PFSK-1 (cell line): Measurements from ENCODE around the gene MC5R.

Source experiments
- FOXP2 ChIP-seq: optimal IDR thresholded peaks from 2 replicates; pipeline ENCODE3; 2011; ENCODE audit warnings: borderline replicate concordance, control low read depth, inconsistent platforms; ENCODE audit not compliant: insufficient read depth; ENCODE audit errors: extremely low read length, extremely low read depth
- POLR2AphosphoS5 ChIP-seq: IDR thresholded peaks from 2 replicates; pipeline ENCODE4 v1.6.1; 2012; ENCODE audit warnings: low read depth, mild to moderate bottlenecking, control low read depth, low read length, moderate library complexity
- SIN3A ChIP-seq: IDR thresholded peaks from 2 replicates; pipeline ENCODE4 v1.6.1; 2012; ENCODE audit warnings: mild to moderate bottlenecking, low read length, moderate library complexity, borderline replicate concordance; ENCODE audit not compliant: insufficient read depth
- TAF1 ChIP-seq: IDR thresholded peaks from 2 replicates; pipeline ENCODE4 v1.6.1; 2012; ENCODE audit warnings: low read length, control low read depth, borderline replicate concordance; ENCODE audit not compliant: insufficient read depth
- TF ChIP-seq, protein P1 (sequence below), 2 experiments: IDR thresholded peaks; 2 replicates each; pipeline versions ENCODE4 v1.6.1 to v1.8.0; 2011 to 2012; ENCODE audit warnings: low read depth in 2 of 2, low read length in 2 of 2, control low read depth in 1 of 2, inconsistent platforms in 1 of 2, mild to moderate bottlenecking in 1 of 2, moderate library complexity in 1 of 2; ENCODE audit not compliant: insufficient read depth in 1 of 2

MC5R gene

DNA sequence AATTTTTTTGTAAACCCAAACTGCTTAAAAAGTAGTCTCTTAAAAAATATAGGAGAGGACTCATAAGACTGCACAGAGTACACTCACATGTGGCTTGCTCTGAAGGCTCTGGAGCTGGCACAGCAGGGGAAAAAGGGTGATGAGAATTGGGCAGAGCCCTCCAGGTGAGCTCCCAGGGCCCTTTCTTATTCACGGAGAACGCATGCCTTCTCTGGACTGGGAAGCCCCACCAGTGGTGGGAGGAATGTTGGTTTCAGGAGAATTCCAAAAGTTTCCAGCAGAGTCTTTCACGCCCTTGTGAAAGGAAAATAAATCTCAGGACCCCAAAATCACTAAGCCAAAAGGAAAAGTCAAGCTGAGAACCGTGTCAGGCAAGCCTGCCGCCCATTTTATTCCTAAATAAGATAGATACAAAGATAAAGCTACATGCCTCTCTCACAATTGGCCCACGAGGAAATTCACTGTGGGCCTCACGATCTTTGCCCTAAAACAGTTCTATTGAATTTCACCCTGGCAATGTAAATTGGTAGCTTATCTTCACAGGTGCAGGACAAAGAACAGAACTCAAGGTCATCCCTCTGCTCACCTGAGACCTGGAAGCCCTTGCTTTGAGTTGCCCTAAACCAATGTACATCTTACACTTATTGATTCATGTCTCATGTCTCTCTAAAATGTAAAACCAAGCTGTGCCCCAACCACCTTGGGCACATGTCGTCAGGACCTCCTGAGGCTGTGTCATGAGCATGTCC, 15.5 kb upstream of the MC5R start:
- no peak for TF ChIP-seq FOXP2
- no peak for TF ChIP-seq SIN3A
- TF ChIP-seq TAF1, result no peak
- no peak for TF ChIP-seq POLR2AphosphoS5
- TF ChIP-seq, protein P1, sequence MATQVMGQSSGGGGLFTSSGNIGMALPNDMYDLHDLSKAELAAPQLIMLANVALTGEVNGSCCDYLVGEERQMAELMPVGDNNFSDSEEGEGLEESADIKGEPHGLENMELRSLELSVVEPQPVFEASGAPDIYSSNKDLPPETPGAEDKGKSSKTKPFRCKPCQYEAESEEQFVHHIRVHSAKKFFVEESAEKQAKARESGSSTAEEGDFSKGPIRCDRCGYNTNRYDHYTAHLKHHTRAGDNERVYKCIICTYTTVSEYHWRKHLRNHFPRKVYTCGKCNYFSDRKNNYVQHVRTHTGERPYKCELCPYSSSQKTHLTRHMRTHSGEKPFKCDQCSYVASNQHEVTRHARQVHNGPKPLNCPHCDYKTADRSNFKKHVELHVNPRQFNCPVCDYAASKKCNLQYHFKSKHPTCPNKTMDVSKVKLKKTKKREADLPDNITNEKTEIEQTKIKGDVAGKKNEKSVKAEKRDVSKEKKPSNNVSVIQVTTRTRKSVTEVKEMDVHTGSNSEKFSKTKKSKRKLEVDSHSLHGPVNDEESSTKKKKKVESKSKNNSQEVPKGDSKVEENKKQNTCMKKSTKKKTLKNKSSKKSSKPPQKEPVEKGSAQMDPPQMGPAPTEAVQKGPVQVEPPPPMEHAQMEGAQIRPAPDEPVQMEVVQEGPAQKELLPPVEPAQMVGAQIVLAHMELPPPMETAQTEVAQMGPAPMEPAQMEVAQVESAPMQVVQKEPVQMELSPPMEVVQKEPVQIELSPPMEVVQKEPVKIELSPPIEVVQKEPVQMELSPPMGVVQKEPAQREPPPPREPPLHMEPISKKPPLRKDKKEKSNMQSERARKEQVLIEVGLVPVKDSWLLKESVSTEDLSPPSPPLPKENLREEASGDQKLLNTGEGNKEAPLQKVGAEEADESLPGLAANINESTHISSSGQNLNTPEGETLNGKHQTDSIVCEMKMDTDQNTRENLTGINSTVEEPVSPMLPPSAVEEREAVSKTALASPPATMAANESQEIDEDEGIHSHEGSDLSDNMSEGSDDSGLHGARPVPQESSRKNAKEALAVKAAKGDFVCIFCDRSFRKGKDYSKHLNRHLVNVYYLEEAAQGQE (IDR thresholded peaks at IDR 0.05; ENCODE audit: insufficient read depth in 1 of 2, low read depth in 2 of 2, low read length in 2 of 2), result no peak

DNA sequence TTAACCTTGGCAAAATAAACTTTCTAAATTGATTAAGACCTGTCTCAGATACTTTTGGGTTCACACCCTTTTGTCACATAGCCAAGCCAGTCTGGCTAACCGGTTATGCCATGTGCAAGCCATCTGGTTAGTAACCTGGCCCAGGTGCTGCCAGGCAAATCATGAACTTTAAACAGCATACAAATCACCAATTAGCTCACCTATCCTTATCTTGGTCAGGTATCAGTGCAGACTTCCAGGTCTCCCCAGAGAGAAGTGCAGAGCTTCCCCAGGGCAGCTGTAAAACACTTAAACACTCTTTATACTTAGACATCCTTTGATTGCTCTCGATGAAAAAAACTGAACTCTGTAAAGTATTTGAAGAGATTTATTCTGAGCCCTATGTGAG, 14.9 kb upstream of the MC5R start:
- TF ChIP-seq FOXP2 (no peak), TAF1 (no peak), SIN3A (no peak), POLR2AphosphoS5 (no peak)
- TF ChIP-seq, protein P1 (IDR thresholded peaks at IDR 0.05; ENCODE audit: insufficient read depth in 1 of 2, low read depth in 2 of 2, low read length in 2 of 2), result no peak

DNA sequence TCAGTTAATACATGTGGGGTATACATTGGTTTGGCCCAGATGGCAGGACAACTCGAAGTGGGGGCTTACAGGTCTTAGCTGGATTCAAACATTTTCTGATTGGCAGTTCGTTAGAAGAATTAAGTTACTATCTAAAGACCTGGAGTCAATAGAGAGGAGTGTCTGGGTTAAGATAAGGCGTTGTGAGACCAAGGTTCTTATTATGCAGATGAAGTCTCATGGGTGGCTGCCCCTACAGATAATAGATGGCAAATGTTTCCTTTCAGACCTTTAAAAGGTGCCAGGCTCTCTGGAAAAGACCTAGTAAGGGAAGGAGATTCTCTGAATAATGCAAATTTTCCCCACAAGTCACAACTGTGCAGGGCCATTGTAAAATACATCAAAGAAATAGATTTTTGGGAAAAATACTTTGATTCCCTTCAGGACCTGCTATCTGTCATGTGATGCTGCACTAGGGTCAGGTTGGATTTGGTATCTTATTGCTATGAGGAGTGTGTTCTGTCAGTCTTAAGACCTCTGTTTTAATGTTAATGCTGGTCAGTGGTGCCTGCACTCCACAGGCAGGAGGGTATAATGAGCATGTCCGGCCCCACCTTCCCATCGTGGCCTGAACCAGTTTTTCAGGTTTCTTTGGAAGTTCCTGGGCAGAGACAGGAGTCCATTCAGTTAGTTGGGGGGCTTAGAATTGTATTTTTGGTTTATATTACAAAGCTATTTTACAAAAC, 14.3 kb upstream of the MC5R start:
- TF ChIP-seq, protein P1 (IDR thresholded peaks at IDR 0.05; ENCODE audit: insufficient read depth in 1 of 2, low read depth in 2 of 2, low read length in 2 of 2), result no peak
- TF ChIP-seq TAF1 (no peak), FOXP2 (no peak), POLR2AphosphoS5 (no peak), SIN3A (no peak)

DNA sequence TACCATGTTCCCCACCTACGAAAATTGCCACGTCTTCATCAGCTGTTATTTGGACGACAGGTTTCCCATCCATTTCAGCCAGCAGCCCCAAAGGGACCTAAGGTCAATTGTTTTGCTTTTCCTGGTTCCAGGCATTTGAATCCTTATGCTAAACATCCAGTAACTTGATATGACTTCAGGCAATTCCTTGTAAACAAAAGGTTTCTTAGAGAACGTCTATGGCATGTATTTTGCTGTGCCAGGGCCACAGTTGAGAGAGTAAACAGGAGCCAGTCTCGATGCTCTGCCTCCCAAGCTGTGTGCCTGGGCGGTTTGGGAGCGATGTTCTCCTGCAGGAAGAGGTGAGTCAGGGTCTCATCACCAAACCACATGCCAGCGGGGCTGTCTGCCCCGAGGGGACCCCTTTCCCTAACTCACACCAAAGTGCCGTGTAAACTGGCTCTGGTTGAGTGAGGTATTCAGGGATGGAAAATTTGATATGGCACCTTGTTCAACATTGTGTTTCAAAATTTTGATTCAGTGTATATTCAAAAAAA, 12.9 kb upstream of the MC5R start:
- TF ChIP-seq FOXP2 (no peak), POLR2AphosphoS5 (no peak), SIN3A (no peak), TAF1 (no peak)
- TF ChIP-seq, protein P1 (IDR thresholded peaks at IDR 0.05; ENCODE audit: insufficient read depth in 1 of 2, low read depth in 2 of 2, low read length in 2 of 2), result no peak
